Superior temporal gyrus (tissue), 1 donor: Measurements from ENCODE around the gene HPCAL1.

Experiments
- DNase-seq: peaks from one replicate; pipeline ENCODE4 v3.0.0-alpha.2; 2016; ENCODE audit errors: extremely low spot score

Gene HPCAL1

DNA sequence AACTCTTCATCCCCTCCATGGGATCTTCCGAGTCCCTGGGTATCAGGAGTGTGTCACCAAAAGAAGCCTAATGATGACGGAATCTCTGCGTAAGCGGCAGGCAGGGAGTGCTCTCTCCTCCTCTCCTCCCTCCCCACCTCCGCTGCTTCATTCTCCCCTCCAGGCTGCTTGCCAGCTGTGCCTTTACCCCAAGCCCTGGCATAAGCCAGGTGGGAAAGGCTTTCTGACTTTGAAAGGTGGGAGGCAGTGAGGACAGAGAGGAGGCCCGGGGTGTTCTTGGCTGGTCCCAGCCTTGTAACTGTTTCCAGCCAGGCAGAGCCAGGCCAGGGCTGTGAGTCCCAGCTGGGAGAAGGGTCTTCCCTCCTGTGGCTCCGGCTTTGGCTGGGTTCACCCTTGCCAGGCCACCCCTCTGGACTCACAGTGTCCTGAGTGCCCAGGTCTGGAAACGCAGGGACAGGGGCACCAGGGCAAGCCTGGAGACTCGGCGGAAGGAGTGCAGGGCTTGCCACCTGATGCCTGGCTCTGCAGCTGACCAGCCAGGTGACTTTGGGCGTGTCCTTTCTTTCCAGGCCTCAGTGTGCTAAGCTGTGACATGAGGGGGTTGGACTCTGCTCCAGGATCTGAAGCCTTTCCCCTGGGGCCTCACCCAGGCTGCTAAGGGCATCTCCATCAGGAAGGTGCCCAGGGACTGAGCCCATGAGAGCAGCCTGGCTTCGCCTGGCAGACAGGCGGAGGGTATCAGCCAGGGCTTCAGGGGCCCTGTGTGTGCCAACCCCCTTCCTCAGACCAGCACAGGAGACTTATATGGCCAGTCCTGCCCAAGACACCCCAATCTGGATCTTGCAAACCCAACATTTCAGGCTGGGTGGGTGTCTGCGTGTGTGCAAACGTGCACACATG is 32.7 kb upstream of the HPCAL1 start:
- no peak for DNase-seq

DNA sequence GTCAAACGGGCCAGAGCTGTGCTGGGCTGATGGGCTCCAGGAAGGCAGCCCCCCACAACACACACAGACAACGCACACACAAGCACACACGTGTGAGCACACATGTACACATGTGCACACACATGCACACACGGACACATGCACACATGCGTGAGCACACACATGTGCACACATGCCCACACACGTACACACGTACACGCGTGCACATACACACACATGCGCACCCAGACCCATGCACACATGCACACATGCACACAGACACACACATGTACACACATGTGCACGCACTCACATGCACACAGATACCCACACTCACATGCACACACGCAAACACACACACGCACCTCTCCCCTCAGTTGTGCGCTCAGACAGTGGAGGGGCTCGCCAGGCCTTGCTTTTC is 31.2 kb upstream of the HPCAL1 start:
- no peak for DNase-seq

DNA sequence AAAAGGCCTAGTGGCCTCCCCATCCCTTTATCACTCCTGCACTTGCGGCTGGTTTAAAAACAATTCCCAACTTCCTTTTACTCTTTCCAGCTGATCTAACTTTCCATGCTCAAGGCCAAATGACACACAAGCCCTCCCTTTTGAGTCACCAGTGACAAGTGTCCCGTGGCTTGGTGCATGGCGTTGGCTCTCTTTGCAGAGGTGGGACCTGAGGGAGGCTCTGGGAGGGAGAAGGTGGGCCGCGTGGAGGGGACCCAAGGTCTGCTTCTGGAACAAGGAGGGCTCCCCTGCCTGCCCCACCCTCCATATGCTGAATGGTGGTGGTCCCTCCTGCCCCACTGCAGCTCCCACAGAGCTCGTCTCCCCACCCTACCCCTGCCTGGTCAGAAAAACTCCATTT is 30.8 kb upstream of the HPCAL1 start:
- DNase-seq = no peak

DNA sequence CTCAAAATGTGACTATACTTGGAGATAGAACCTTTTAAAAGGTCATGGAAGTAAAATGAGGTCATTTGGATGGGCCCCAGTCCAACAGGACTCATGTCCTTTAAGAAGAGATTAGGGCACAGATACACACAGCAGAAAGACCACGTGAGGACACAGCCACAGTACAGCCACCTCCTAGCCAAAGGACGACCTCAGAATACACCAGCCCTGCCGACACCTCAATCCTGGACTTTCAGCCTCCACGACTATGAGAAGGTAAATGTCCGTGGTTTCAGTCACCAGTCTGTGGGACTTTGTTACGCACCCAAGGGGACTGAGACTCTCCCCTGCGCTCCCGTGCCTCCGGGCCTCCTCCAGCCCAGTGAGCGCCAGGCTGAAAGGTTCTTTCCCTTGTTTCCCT is 30.2 kb upstream of the HPCAL1 start:
- DNase-seq = no peak

DNA sequence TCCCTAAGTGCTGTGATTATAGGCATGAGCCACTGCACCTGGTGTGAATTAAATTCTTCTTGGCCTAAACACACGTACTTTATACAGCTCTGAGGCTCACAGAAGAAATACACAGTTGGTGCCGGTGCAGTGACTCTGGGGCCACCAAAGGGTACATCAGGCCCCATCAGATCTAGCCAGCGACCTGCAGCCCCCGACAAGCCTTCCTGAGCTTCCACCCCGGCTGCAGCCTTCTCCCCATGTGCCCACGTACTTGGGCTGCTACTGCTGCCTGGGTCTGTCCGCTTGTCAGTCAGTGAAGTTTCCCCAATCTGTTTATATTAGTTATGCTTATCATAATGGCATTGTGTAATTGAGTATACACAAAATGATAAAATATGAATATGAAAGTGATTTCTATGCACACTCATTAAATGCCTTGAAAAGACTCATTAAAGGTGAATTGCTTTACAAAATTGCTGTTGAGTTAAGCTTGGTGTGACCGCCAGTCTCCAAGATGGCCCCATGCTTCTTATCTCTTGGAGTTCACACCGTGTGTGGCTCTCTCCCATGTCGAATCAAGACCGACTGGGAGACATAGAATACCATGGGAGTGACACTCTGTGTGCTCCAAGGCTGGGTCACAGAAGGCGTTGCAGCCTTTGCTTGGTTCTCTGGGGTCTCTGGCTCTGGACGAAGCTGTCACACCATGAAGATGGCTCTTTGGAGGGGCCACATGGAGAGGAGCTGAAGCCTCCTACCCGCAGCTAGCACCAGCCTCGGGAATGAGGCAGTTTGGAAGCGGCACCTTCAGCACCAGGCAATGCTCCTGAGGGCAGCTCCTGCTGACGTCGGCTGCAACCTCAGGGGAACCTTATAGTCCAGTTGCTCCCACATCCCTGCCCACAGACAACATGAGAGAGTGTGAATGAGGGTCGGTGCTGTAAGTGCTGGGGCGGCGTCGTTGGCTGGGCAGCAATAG is 29.2 kb upstream of the HPCAL1 start:
- DNase-seq = no peak

DNA sequence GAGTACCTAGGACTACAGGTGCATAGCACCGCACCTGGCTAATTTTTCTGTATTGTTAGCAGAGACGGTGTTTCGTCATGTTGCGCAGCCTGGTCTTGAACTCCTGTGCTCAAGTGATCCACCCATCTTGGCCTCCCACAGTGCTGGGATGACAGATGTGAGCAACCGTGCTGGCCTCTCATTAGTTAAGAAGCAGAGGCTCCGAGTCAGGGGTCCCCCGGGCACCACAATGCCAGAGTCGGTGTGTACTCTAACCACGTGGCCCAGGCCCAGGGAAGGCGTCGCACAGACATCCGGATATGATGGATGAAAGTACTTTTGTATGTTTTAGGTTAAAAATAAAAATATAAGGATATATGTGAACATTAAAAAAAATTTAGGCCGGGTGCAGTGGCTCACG is 28.3 kb upstream of the HPCAL1 start:
- no peak for DNase-seq

DNA sequence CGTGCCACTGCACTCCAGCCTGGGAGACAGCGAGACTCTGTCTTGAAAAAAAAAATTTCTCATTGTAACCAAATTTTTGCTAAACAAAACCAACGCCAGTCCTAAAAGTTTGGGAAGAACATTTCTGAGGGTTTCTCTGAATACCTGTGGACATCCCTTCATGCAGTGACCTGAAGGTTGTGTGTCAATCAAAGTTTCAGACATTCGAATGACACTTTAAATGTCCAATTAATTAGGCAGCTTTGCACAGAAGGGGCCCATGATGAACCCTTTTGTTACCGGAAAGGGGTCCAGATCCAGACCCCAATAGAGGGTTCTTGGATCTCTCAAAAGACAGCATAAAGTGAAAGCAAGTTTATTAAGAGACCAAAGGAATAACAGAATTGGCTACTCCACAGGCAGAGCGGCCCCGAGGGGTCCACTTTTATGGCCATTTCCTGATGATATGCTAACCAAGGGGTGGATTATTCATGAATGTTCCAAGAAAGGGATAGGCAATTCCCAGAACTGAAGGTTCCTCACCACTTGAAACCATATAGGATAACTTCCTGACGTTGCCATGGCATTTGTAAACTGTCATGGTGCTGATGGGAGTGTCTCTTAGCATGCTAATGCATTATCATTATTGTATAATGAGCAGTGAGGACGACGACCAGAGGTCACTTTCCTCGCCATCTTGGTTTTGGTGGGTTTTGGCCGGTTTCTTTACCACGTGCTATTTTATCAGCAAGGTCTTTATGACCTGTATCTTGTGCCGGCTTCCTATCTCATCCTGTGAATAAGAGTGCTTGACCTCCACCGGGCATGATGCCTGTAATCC is 27.5 kb upstream of the HPCAL1 start:
- no peak for DNase-seq

DNA sequence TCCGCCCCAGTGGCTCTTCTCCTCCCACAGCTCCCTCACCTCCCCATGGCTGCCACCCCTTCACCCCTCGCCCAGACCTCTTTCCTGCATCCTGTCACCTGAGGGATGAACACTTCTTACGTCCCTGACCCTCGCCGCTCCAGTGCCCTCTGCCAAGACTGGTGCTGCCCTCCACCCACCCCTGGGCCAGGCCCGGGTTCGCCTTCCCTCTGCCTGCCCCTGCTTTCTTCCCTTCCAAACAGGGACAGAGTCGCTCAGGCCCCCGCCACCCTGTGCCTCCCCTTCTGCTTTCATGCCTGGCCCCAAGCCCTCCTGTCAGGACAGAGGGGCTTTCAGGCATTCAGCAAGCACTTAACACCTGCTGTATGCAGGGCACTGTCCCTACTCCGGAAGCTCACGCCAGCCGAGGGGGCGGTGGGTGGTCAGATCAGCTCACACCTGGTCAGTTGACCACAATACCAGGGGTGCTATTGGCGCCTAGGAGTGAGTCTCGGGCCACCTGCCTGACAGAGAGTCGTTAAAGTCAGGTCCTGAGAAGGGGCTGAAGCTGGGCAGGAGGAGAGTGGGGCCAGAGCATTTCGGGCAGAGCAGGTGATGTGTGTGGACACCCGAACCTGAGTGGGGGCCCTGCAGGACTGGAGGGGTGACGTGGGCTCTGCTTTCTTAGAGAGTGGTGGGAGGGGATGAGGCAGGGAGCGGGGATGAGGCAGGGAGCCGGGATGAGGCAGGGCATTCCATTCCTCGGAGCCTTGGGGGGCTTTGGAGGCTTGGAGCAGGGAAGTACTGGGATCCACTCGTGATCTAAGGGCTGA is 26.0 kb upstream of the HPCAL1 start:
- DNase-seq = no peak

DNA sequence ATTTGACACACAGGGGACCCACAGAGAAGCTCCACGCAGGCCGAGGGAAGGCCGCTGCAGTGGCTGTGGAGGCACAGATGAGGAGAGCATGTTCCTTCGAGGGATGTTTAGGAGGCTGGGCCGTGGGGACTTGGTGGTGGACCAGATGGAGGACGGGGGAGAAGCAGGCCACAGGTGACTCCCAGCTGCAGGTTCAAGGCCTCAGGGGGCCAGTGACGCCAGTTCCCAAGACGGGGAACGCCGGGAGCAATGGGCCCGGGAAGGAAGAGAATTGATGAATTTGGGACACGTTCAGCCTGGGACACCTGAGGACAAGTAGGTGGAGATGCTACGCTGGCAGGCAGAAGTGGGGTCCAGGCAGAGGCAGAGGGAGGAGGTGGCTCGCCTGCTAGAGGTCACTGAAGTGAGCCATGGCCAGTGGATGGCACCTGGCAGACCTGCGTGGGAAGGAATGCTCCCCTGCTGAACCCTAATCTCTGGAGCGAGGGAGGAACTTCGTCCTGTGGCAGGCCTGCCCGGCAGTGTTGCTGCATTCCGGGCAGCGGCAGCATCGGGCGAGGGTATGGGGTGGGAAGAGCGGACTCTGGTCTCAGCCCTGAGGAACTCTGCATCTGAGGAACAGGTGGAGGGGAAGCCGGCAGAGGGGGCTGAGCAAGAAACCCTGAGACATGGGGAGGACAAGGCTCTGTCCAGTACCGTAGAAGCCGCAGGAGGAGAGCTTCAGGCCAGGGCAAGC is 25.2 kb upstream of the HPCAL1 start:
- no peak for DNase-seq

DNA sequence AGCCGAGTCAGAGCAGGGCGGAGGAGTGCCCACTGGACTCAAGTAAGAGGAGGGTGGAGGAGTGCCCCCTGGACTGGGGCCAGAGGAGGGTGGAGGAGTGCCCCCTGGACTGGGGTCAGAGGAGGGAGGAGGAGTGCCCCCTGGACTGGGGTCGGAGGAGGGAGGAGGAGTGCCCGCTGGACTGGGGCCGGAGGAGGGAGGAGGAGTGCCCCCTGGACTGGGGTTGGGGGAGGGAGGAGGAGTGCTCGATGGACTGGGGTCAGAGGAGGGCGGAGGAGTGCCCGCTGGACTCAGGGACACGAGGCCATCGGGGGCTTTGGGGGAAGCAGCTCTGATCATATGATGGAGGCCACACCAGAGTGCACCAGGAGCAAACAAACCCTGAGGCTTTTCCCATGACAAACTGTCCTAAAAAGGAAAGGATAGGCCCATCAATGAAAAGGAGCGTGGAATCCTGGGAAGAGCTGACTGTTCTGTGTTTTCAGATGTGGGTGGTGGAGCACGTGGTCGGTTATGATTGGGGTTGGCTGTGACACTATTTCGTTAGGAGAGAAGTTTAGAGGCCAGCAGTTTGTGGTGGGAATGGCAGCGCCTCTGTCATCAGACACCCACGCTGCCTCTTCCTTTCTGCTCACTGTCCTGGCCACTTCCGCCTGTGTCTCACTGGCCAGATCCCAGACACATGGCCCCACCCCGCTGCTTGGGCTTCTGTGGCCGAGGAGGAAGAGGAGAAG is 24.5 kb upstream of the HPCAL1 start:
- peak; percentile 28 for DNase-seq

DNA sequence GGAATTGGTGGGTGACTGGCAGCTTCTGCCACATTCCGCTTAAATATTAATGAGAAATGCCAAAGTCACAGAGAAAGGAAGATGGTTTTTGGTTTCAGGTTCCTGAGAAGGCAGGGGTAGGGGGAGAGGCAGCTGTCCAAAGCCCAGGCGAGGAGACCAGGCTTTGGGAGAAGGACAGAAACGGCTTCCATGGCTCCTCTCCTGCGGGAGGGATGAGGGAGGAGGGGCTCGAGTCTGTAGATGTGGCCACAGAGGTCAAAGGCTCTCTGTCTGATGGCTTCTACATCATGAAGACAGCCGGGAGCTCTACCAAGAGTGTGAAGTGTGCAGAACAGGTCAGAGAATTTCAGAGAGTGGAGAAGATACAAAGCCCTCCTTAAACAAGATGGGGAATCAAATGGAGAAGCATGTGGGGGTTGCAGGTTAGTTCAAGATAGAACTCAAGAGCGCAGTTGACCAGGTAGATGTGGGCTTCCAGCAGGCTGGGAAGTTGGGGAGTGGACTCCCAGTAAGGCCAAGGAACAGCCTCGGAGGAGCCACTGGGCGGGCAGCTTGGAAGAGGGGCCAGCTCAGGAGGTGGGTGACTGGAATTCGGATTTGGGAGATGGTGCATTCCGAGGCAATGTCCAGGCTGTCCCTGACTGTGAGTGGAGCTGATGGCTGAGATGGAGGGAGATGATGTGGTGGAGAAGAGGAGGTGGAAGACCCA is 23.8 kb upstream of the HPCAL1 start:
- no peak for DNase-seq

DNA sequence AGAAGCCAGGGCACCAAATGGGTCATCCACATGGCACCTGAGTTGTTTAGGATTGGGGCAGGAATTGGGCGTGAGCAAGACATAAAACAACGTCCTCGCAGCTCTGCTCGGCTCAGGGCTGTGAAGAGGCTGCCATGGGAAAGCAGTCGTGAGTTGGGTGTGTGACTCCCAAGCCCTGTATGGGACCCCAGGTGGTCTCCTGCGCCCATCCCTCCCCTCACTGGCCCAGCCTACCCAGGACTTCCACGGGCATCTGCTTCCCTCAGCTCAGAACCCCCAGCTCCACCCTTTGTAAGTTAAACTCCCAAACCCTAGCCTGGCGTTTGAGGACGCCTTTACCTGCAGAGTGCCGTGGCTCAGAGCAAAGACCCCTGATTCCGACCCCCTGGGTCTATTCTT is 23.2 kb upstream of the HPCAL1 start:
- DNase-seq = no peak

DNA sequence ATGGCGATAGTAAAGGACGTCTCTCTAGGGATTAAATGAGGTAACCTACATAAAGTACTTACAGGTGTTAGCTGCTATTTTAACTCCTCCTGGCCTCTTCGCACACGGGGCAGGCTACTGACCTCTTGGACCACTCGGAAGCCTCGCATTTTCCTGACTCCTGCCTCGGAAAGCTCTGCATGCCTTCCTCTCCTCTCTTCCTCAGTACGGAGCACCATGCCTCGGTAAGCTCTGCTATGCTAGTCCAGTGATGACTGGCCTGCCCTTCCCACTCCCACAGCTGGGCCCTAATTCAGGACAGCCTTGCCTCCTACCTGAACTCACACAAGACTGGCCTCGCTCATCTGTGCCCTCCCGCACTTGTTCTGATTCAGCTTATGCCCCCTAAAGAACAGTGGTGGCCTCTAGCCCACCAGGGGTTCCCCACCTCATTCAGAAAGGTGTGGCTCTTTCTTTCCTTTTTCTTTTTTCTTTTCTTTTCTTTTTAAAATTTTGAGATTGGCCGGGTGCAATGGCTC is 22.7 kb upstream of the HPCAL1 start:
- DNase-seq = no peak

DNA sequence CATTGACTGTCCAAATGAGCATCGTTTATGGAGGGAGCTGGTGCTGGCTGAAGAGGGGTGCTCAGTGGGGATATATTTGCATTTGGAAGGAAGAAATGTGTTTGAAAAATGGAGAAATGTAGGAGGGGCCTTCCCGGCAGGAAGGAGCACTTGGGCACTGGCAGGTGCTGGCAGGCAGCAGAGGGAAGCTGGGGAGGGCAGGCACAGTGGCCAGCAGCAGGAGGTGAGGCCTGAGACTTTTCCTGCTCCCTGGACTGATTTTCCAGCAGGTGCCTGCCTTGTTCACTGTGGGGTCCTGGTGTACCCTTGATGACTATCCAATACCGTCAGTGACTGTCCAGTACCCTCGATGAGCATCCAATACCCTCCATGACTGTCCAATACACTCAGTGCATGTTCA is 20.8 kb upstream of the HPCAL1 start:
- DNase-seq = no peak

DNA sequence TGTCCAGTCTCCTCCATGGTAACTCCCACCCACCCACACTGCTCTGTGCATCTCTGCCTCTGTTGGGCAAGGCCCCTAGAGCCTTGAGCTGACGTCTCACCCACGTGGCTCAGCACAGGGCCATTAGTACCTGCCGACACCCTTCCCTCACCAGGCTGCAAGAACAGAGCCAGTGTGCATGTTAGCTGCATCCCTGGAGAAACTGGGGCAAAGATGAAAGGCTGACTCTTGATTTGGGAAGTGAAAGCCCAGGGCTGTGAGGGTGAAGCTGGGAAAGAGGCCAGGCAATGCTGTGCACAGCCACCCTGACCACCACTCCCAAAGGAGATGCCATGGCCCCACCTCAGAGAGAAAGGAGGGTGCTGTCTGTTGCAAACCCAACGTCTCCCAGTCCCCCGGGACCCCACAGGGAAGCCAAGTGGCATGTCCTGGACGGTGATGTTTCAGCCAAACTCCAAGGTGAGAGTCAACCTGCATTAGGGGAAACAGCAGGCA is 20.0 kb upstream of the HPCAL1 start:
- DNase-seq = no peak

DNA sequence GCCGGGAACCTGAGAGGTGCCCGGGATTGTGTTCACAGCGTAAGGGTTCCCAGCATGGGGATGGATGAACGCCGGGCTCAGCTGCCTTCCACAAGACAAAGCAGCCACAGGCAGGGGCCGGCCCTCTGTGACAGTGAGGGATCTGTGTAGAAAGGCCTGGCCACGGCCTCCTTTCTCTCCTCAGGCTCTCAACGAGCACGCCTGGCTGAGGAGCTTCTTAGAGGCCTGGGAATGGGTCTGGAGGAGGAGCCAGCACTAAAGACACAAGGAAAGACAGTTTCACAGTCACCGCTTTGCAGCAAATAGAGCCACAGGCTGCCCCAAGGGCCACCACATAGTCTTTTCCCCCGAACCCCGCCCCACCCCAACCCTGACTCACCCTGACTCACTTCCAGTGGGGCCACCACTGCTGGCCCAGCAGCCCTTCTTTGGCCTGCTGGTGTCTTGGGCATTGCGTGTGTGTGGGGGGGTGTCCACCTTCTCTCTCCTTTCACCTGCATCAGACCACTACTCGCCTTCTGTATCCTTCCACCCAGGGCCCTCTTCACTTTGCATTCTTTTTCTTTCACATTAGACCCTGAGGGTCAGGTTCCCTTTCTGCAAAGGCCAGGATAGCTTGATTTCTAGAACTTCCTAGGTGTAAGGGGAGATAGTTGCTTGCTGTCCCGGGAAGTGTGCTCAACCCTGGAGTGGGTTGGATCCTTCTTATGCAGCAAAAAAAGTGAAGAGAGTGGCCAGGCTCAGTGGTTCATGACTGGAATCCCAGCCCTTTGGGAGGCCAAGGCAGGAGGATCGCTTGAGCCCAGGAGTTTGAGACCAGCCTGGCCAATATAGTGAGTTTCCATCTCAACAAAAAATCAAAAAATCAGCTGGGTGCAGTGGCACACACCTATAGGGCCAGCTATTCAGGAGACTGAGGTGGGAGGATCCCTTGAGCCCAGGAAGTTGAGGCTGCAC is 19.3 kb upstream of the HPCAL1 start:
- DNase-seq = peak; percentile 34

DNA sequence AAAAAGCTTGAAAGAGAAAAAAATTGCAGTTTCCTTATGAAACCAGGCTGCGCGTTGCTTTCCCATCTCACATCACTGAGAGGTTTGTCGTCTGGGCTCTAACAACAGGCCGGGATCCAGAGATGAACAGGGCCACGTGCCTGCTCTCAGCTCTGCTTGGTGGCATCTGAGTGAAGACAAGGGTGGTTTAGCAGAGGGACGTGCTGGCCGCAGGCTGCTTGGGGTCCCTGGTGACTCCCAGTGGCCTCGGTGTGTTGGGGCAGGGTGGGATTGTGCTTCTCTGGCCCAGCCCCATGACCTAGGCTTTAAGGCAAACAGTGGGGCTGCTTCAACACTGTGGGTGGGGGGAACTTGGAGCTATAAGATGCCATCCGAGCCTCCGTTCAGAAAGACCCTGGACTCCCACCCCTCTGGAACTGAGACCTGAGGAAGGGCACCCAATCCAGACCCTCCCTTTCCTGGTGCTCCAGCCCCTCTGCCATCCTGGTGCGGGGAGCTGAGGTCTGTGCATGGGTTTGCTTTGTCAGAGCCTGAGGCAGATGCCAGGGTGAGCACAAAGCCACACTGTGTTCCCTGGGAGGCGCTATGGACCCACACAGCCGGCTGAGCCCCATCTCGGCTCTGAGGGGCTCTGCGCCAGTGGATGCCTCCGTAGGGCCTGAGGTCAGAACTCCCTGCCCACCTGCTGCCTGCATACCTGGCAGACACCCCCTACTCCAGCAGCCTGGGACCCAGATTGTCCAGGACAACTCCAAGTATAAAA is 18.4 kb upstream of the HPCAL1 start:
- DNase-seq = peak; percentile 84
